Head of caudate nucleus (tissue), 42 donors: Measurements from ENCODE around the gene DVL1.
"Not testable (repeated sequence)": the region's sequence is repeated elsewhere in the genome, so short reads cannot be mapped to it uniquely, and the experiment has no call there.

ENCODE experiments used
- DNase-seq, 42 donors: peaks; one replicate each; pipeline versions ENCODE4 v3.0.0 to v3.0.0-alpha.2; 2020 to 2021; ENCODE audit warnings: mixed read lengths in 7 of 42
- intact Hi-C: fragments of 100-400 bp; cut with DNase I; formaldehyde crosslinking; loops from one replicate; pipeline ENCODE4 v1.15.0; 2022

The DVL1 gene

GRCh38 chr1:1374929-1375662 is 25.9 kb upstream of the DVL1 start, which contains the start of gene AURKAIP1:
Gene AURKAIP1 (minus strand): TSS chr1:1375207. CDS start chr1:1374756, 451 bp downstream.
- intact Hi-C loops: no loop called here
- DNase-seq: peak; percentile 96 to 100 (median 99)

DNA sequence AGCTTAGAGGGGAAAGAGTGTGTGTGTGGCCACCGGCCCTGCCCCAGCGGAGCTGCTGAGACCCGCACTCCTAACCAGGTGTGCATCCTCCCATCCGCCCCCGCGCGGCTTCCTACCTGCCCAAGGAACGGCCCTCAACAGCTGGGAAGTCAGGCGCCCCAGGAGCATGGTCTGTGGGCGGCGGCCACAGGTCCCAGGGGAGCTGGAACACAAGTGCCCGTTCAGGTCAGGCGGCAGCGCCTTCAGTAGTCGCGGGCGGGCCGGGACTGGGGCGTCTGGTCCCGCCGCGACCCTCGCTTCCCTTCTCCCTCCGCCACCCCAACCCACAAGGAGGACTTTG is 25.3 kb upstream of the DVL1 start:
- no peak for DNase-seq
- intact Hi-C loops: no loop called here

GRCh38 chr1:1373815-1374588 is 24.8 kb upstream of the DVL1 start:
- no peak for DNase-seq
- intact Hi-C loops: no loop called here

GRCh38 chr1:1373051-1373814 is 24.0 kb upstream of the DVL1 start:
- intact Hi-C loops: no loop called here

DNA sequence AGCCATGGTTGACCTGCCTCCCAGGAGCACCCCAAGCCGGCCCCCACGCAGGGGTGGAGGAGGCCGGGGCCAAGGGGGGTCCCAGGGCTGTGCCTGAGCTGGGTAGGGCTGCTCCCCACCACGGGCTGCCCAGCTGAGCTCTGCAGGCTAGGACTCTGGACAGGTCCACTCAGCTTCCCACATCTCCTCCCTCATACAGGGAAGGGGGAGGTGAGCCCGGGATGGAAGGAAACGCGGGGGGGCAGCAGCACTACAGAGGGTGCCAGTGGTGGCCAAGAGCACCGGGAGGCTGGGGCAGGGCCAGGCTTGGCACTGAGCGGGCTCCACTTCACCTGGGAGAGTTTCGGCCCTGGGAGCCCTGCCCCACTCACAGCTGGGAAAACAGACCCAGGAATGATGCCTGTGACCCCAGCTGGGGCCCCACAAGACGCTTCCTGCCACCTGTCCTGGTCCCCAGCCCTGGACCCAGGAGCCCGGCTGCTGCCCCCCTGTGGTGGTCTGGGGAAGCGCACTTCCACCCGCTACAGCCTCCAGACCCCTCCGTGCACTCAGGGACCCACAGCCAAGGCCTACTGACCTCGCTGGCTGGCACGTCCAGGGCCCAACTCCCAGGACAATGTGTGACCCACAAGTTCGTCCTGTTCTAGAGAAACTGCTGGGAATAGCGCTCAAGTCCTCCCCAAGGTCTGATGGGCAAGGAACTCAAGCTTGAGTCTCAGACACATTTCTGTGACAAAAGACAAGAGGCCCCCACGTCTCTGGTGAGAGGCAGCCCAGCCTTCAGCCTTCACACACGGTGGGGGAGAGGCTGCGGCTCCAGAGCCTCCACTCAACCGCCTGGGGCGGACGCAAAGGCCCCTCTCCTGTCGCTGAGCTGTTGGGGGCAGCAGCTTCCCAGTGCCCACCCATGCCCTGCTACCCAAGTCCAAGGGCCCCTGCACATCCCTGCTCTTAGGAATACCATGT is 22.8 kb upstream of the DVL1 start:
- intact Hi-C loops: no loop called here
- peak in 38 of 42 donors; percentile 27 to 88 (median 70) for DNase-seq

More at GRCh38 chr1:1373051-1373814, 24.0 kb upstream of the DVL1 start:
- DNase-seq: no peak

DNA sequence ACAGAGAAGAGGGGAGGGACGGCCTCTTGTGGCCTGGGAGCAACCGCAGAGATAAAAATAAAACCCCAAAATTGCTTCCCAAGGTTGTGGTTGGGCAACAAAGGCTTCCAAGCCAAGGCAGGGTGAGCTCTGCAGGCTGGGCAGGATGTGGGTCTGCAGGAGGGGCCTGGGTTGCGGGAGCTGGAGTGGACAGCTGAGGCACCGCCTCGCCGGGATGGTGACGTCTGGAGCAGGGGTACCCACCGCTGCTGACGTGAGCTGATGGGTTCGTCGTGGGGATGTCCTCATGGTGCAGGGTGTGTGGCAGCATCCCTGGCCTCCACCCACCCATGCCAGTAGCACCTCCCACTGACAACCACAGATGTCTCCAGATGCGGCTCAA is 22.1 kb upstream of the DVL1 start:
- intact Hi-C loops: no loop called here

GRCh38 chr1:1370771-1371300 is 21.6 kb upstream of the DVL1 start:
- DNase-seq: no peak
- intact Hi-C loops: no loop called here

More for the DNA sequence above, 22.1 kb upstream of the DVL1 start:
- DNase-seq: no peak

DNA sequence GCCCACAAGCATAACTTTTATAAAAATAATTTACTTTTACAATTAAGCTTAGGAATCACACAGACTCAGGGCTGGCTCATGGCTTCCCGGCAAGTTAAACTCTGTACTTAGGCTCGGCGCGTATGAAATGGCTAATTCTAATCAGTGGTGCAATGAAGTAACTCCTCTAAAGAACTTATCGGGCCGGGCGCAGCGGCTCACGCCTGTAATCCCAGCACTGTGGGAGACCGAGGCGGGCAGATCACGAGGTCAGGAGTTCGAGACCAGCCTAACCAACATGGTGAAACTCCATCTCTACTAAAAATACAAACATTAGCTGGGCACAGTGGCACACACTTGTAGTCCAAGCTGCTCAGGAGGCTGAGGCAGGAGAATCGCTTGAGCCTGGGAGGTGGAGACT is 20.9 kb upstream of the DVL1 start:
- intact Hi-C loops, DNase-seq: not testable (repeated sequence)

DNA sequence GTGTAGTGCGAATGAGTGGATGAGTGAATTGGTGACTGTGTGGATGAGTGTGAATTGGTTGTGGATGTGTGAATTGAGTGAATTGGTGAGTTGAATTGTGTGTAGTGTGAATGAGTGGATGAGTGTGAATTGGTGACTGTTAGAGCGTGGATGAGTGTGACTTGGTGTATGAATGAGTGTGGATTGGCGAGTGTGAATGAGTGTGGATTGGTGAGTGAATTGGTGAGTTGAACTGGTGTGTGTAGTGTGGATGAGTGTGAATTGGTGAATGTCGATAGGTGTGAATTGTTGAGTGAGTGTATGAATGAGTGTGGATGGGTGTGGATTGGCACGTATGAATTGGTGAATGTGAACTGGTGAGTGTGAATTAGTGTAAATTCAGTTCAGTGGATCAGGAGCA is 18.1 kb upstream of the DVL1 start:
- no peak for DNase-seq
- intact Hi-C loops: no loop called here

GRCh38 chr1:1366699-1367066 is 17.5 kb upstream of the DVL1 start:
- DNase-seq: no peak
- intact Hi-C loops: no loop called here

- intact Hi-C loops: no loop called here
- no peak for DNase-seq
Measured at GRCh38 chr1:1365875-1366698, 16.9 kb upstream of the DVL1 start.

DNA sequence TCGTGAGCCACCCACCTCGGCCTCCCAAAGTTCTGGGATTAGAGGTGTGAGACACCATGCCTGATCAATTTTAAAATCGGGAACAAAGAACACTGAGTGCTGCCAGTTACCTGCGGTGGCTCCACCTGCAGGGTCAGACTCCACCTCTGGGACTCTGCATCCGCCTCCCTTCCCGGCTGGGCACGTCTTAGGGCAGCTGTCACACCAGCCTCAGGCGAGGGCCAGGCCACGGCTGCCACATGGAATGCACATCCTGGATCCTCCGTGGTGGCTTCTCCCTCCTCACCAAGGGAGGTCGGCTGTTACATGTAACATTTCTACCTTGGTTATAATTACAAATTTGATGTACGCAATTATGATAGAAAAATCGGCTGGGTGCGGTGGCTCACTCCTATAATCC is 15.0 kb upstream of the DVL1 start:
- no peak for DNase-seq
- intact Hi-C loops: no loop called here

DNA sequence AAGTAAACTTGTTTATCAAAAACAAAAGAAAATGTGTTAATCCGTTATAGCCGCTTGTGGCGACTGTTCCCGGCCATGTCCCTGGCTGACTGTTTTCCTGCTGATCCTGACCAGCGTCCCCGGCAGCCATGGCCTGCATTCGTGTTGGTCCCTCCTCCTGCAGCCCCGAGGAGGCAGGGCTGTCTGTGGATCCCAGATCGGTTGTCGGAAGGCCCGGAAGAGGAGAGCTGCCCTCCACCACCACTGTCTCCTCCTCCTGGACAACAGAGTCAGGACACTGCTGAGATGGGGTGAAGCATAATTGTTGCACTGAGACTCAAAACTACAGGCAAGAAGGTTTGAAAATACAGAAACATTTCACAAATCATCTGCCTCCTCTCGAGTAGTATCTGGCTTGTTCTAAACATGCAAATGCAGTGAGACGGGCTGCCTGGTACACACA is 12.8 kb upstream of the DVL1 start:
- no peak for DNase-seq
- intact Hi-C loops: no loop called here

DNA sequence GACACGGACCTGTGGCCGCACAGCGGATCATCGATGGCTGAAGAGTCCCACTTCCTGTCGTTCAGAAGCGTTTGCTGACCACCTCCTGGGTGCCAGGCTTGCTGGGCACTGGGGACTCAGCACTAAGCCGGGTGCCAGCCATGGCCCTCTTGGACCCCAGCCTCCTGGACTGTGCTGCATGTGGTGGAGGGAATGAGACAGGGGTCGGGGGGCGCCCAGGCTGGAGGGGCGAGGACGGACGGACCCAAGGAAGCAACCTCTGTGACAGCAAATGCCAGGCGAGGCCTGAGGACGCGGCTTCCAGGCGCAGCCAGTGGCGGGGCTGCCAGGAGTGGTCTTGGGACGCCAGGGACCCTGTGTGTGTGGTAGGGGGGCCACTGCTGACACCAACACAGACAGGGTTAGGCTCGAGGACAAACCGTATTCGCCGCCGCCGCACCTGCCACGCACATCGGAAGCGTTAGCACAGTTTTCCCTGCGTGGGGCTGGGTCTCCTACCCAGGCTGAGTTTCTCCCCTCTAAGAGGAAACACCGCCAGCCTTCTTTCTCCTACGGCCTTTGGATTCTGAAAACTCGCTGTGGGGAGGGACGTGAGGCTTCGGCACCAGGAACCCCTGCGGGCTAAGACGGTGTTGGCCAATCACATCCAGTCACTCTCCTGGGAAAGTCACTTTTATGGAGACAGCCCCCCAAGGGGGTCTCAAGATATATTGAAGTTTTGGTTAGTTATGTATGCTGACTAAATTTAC is 12.2 kb upstream of the DVL1 start:
- peak in 1 of 42 donors; percentile 11 for DNase-seq
- intact Hi-C loops: no loop called here

- intact Hi-C loops: no loop called here
- peak in 5 of 42 donors; percentile 15 to 60 (median 43) for DNase-seq
Measured at GRCh38 chr1:1360506-1361169, 11.4 kb upstream of the DVL1 start.
